T47D (cell line): ENCODE measurements around the gene TRAIP.
"Not testable (repeated sequence)": the region's sequence is repeated elsewhere in the genome, so short reads cannot be mapped to it uniquely, and the experiment has no call there.

Experiments
- DNase-seq, 2 experiments: peaks; one replicate each; pipeline versions ENCODE4 v3.0.0 to v3.0.0-alpha.2; 2011 to 2012; ENCODE audit warnings: low read depth in 1 of 2, low spot score in 1 of 2
- JUND ChIP-seq: IDR thresholded peaks from 2 replicates; pipeline ENCODE4 v1.6.1; 2012; ENCODE audit warnings: low read depth
- in situ Hi-C: cut with HindIII; loops from 2 replicates; pipeline ENCODE4 v1.10.0; 2016; ENCODE audit warnings: low sequenced_read_pairs, low pct_unique_long_range_greater_than_20kb

Gene TRAIP

DNA sequence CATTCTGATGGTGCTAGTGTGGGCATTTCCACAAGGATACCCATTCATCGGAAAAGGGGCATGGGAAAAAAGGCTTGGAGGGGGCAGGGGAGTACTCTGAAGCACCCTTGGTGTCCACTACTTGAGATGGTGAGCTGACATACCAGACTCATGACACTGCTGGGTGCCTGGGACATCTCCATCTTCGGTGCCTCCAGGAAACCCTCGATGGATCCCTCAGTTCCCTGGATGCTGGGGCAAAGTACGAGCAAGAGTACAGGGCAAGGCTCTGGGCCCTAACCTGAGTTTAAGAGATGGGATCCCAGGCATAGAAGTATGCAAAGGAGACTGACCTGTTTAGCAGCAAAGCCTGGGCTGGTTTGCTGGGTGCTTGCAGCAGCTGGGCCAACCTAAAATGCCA, 64.8 kb downstream of the TRAIP start:
- in situ Hi-C loops: no loop called here
- DNase-seq: peak in 1 of 2 experiments; percentile 42
- no peak for TF ChIP-seq JUND

- DNase-seq: no peak
- no peak for TF ChIP-seq JUND
- in situ Hi-C loops: no loop called here
Observed at GRCh38 chr3:49790626-49791411, 65.5 kb downstream of the TRAIP start.

- DNase-seq: no peak
- no peak for TF ChIP-seq JUND
- in situ Hi-C loops: no loop called here
Observed at GRCh38 chr3:49788056-49788455, 68.3 kb downstream of the TRAIP start.

- no peak for TF ChIP-seq JUND
- in situ Hi-C loops: no loop called here
- no peak for DNase-seq
Observed at GRCh38 chr3:49787536-49787935, 68.8 kb downstream of the TRAIP start.

DNA sequence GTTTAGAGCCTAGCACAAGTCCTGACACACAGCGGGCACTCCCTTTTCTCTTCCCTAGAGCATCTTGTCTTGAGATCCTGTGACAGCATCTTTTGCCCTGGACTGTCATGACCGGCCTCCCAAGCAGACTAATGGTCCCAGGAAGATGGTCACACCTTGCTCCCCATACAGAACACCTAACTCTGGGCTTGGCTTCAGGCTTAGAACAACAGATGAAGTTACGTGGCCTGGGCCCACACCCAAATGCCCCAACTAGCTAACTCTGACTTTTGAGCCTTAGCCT, 69.2 kb downstream of the TRAIP start:
- in situ Hi-C loops: no loop called here
- no peak for TF ChIP-seq JUND
- DNase-seq: no peak

- in situ Hi-C loops: no loop called here
- TF ChIP-seq JUND: no peak
Observed at GRCh38 chr3:49786357-49787181, 69.8 kb downstream of the TRAIP start, which contains the start of gene IP6K1. IP6K1 (minus strand) TSS chr3:49786542; CDS start chr3:49748040, 38,502 bp downstream.

GRCh38 chr3:49785565-49786356, 70.6 kb downstream of the TRAIP start:
- DNase-seq: peak in 1 of 2 experiments; percentile 19
- TF ChIP-seq JUND: no peak
- in situ Hi-C loops: no loop called here

More at GRCh38 chr3:49786357-49787181, 69.8 kb downstream of the TRAIP start, which contains the start of gene IP6K1:
- peak; percentile 99 for DNase-seq

GRCh38 chr3:49782277-49782676, 74.1 kb downstream of the TRAIP start:
- DNase-seq, in situ Hi-C loops: not testable (repeated sequence)

GRCh38 chr3:49781415-49782199, 74.8 kb downstream of the TRAIP start:
- no peak for TF ChIP-seq JUND
- in situ Hi-C loops: no loop called here

GRCh38 chr3:49780975-49781365, 75.4 kb downstream of the TRAIP start:
- in situ Hi-C loops, DNase-seq: not testable (repeated sequence)

More at GRCh38 chr3:49781415-49782199, 74.8 kb downstream of the TRAIP start:
- no peak for DNase-seq

DNA sequence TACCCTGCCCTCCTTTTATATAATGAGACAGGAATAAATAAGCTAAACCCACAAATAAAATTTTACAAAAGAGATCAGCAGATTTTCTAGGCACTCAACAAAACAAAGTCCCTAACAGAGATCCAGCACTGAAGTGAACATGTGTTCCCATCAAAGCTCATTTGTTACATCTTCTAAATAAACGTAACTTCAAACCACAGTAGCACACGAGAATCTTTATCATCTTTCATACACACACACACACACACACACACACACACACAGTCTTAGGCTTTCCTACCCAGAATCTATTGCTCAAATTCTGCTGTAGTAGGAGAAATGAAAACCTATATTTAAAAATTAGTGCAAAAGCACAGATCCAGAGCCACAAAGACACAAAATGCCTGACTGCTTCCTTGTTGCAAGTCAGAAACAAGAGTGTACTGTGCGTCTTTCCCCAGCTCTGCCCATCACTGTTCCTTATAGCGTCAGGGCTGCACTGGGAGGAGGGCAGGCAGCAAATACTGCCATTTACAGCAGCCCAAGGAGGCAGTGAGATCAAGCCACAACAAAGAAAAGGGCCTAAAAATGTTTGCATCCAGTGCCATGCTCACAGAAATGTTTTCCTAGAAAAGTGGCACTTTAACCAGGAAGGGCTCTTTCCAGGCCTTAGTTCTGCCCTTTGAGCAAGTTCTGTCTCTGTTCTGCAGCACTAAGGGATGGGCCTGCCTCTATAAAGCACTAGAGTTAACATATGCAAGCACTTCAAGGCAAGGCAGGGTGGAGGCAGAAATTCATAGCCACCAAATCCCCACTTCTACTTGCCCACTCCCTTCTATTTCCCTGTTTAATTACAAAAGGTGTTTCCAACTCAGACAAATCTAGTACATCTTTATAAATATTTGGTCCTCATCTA, 76.0 kb downstream of the TRAIP start:
- no peak for TF ChIP-seq JUND
- DNase-seq: no peak
- in situ Hi-C loops: no loop called here
